AG10803 (cell line): Measurements from ENCODE around the gene C2orf42.
"Not testable (repeated sequence)": the region's sequence is repeated elsewhere in the genome, so short reads cannot be mapped to it uniquely, and the experiment has no call there.

Experiments used
- DNase-seq: peaks from one replicate; pipeline ENCODE4 v3.0.0; 2010; ENCODE audit warnings: low read depth
- H3K4me3 ChIP-seq: 2 replicates; pipeline ENCODE4 v1.5.1; 2011; ENCODE audit warnings: mild to moderate bottlenecking, low read length, control low read depth
- CTCF ChIP-seq: conservative IDR thresholded peaks from 2 replicates; pipeline ENCODE4 v1.5.1; 2011; ENCODE audit warnings: mild to moderate bottlenecking, low read length, control low read depth, inconsistent platforms

C2orf42 gene

GRCh38 chr2:70190418-70191243 is at the start of gene C2orf42:
TSS of gene C2orf42 (minus strand) at chr2:70191019. CDS start at chr2:70181985, 9,034 bp downstream.
- peak; percentile 34 for TF ChIP-seq CTCF
- H3K4me3 ChIP-seq, result peak within 1 kb of the TSS; percentile 95
- peak; percentile 98 for DNase-seq

- no peak for DNase-seq
- H3K4me3 ChIP-seq, result no peak overlapping the region
- TF ChIP-seq CTCF, result no peak
Measured at GRCh38 chr2:70240599-70240998, 49.8 kb upstream of the C2orf42 start.

GRCh38 chr2:70233926-70234325 is 43.1 kb upstream of the C2orf42 start:
- no peak for TF ChIP-seq CTCF
- DNase-seq, result no peak
- H3K4me3 ChIP-seq, result no peak overlapping the region

GRCh38 chr2:70226781-70227180 is 36.0 kb upstream of the C2orf42 start:
- DNase-seq, result no peak
- no peak for TF ChIP-seq CTCF
- no peak overlapping the region for H3K4me3 ChIP-seq

GRCh38 chr2:70223305-70223704 is 32.5 kb upstream of the C2orf42 start:
- not testable (repeated sequence) for DNase-seq, H3K4me3 ChIP-seq

GRCh38 chr2:70214953-70215549 is 24.2 kb upstream of the C2orf42 start:
- no peak overlapping the region for H3K4me3 ChIP-seq
- peak; percentile 94 for DNase-seq
- TF ChIP-seq CTCF, result no peak

GRCh38 chr2:70214365-70214764 is 23.5 kb upstream of the C2orf42 start:
- no peak overlapping the region for H3K4me3 ChIP-seq
- DNase-seq, result no peak
- no peak for TF ChIP-seq CTCF
